ENCODE data around the gene MCUB. TPM values are rescaled to one million over a fixed set of nuclear protein-coding genes. Genes with fewer than 3 reads are reported as not detected.
"Not testable (repeated sequence)": the region's sequence is repeated elsewhere in the genome, so short reads cannot be mapped to it uniquely, and the experiment has no call there.

Gene MCUB
- total RNA-seq, 1 donor from 2014 or later: 77.1 TPM

- DNase-seq (ENCODE audit: low read depth): no peak
Measured at GRCh38 chr4:109578846-109579245, 18.8 kb downstream of the MCUB start.

- not testable (repeated sequence) for DNase-seq (ENCODE audit: low read depth)
Measured at GRCh38 chr4:109579997-109580396, 20.0 kb downstream of the MCUB start.

GRCh38 chr4:109588176-109588575 lies 28.1 kb downstream of the MCUB start:
- DNase-seq (ENCODE audit: low read depth): no peak

GRCh38 chr4:109589119-109589518 lies 29.1 kb downstream of the MCUB start:
- DNase-seq (ENCODE audit: low read depth): no peak

GRCh38 chr4:109589605-109590004 lies 29.6 kb downstream of the MCUB start:
- no peak for DNase-seq (ENCODE audit: low read depth)

GRCh38 chr4:109590905-109591304 lies 30.9 kb downstream of the MCUB start:
- no peak for DNase-seq (ENCODE audit: low read depth)

GRCh38 chr4:109592367-109592766 lies 32.3 kb downstream of the MCUB start:
- DNase-seq (ENCODE audit: low read depth): no peak

- not testable (repeated sequence) for DNase-seq (ENCODE audit: low read depth)
Measured at GRCh38 chr4:109595123-109595522, 35.1 kb downstream of the MCUB start.

GRCh38 chr4:109596420-109597085 lies 36.5 kb downstream of the MCUB start:
- DNase-seq (ENCODE audit: low read depth): not testable (repeated sequence)

GRCh38 chr4:109599046-109599652 lies 39.1 kb downstream of the MCUB start:
- no peak for DNase-seq (ENCODE audit: low read depth)

GRCh38 chr4:109600431-109600830 lies 40.4 kb downstream of the MCUB start:
- DNase-seq (ENCODE audit: low read depth): peak; percentile 57

- no peak for DNase-seq (ENCODE audit: low read depth)
Measured at GRCh38 chr4:109601336-109601735, 41.3 kb downstream of the MCUB start.

- no peak for DNase-seq (ENCODE audit: low read depth)
Measured at GRCh38 chr4:109607976-109608375, 47.9 kb downstream of the MCUB start.

GRCh38 chr4:109608879-109609278 lies 48.8 kb downstream of the MCUB start:
- DNase-seq (ENCODE audit: low read depth): no peak

- DNase-seq (ENCODE audit: low read depth): no peak
Measured at GRCh38 chr4:109609431-109609830, 49.4 kb downstream of the MCUB start.

GRCh38 chr4:109610489-109610888 lies 50.4 kb downstream of the MCUB start:
- DNase-seq (ENCODE audit: low read depth): no peak

- DNase-seq (ENCODE audit: low read depth): no peak
Measured at GRCh38 chr4:109611045-109611646, 51.1 kb downstream of the MCUB start.

GRCh38 chr4:109614015-109614414 lies 54.0 kb downstream of the MCUB start:
- DNase-seq (ENCODE audit: low read depth): no peak

GRCh38 chr4:109614466-109614865 lies 54.4 kb downstream of the MCUB start:
- DNase-seq (ENCODE audit: low read depth): no peak

GRCh38 chr4:109615742-109616141 lies 55.7 kb downstream of the MCUB start:
- no peak for DNase-seq (ENCODE audit: low read depth)

GRCh38 chr4:109616243-109616642 lies 56.2 kb downstream of the MCUB start:
- no peak for DNase-seq (ENCODE audit: low read depth)

- DNase-seq (ENCODE audit: low read depth): no peak
Measured at GRCh38 chr4:109622626-109623025, 62.6 kb downstream of the MCUB start.

- DNase-seq (ENCODE audit: low read depth): no peak
Measured at GRCh38 chr4:109624536-109624935, 64.5 kb downstream of the MCUB start.

Measured in myocyte (in vitro differentiated cells).